ENCODE results near the gene MAST2. TPM values are rescaled to one million over a fixed set of nuclear protein-coding genes. Genes with fewer than 3 reads are reported as not detected.
"Not testable (repeated sequence)": the region's sequence is repeated elsewhere in the genome, so short reads cannot be mapped to it uniquely, and the experiment has no call there.

MAST2 gene
- total RNA-seq, 1 donor from 2014 or later: 22.0 TPM

DNA sequence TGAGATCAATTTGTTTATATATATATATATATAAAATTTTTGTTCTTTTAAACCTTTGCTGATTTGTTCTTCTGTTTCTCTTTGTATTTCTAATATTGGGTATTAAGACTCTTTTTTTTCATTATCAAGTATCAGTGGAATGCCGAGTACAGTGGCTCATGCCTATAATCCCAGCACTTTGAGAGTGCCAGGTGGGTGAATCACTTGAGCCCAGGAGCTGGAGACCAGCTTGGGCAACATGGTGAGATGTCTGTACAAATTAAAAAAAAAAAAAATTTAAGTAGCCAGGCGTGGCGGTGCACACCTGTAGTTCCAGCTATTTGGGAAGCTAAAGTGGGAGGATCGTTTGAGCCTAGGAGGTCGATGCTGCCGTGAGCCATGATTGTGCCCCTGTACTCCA, 67.1 kb downstream of the MAST2 start:
- Histone ChIP-seq H3K27me3 (no peaks in the 10 kb centered on the region), H3K4me3 (no peak overlapping the region), H3K4me1 (no peaks in the 10 kb centered on the region), H3K9me3 (no peaks in the 10 kb centered on the region), H3K27ac (no peak overlapping the region), H3K36me3 (no peaks in the 10 kb centered on the region)
- intact Hi-C loops (cut with DNase I): no loop called here
- no peak for ATAC-seq
- TF ChIP-seq CTCF (IDR thresholded peaks at IDR 0.05): no peak
- no peak for DNase-seq

GRCh38 chr1:45872173-45872801, 68.9 kb downstream of the MAST2 start:
- H3K4me1 ChIP-seq; H3K9me3 ChIP-seq; H3K27ac ChIP-seq; DNase-seq; ATAC-seq; intact Hi-C loops (cut with DNase I); H3K27me3 ChIP-seq; H3K4me3 ChIP-seq; H3K36me3 ChIP-seq: not testable (repeated sequence)

DNA sequence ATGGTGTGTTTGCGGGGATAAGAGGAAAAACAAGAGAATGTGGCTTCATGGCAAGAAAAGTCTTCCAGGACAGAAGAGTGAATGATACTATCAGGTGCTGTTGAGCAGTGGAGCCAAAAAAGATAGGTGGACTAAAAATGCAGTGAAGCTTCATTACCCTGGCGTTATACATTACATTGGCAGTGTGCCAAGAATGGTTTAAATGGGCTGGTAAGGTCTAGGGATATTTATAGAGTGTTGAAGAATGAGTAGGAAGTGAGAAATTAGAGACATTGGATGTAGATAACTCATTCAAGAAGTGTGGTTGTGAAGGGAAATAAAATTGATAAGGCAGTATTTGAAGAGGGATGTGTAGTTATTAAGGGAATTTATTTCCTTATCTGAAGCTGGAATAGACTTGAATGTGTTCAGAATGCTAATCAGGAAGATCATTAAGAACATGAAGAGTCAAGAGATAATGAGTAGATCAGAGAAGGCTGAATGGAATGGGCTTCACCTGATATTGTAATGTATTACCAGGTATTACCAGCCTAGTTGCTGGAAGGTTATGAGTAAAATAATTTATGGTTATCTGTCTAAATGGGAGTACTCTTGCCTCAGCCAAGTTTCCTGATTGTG, 72.7 kb downstream of the MAST2 start:
- H3K4me3 ChIP-seq: no peak overlapping the region
- H3K27ac ChIP-seq: no peak overlapping the region
- ATAC-seq (no peak), DNase-seq (no peak)
- intact Hi-C loops (cut with DNase I): no loop called here
- no peaks in the 10 kb centered on the region for H3K36me3 ChIP-seq
- H3K4me1 ChIP-seq: no peaks in the 10 kb centered on the region
- H3K9me3 ChIP-seq: no peaks in the 10 kb centered on the region
- TF ChIP-seq CTCF (IDR thresholded peaks at IDR 0.05): no peak
- no peaks in the 10 kb centered on the region for H3K27me3 ChIP-seq

DNA sequence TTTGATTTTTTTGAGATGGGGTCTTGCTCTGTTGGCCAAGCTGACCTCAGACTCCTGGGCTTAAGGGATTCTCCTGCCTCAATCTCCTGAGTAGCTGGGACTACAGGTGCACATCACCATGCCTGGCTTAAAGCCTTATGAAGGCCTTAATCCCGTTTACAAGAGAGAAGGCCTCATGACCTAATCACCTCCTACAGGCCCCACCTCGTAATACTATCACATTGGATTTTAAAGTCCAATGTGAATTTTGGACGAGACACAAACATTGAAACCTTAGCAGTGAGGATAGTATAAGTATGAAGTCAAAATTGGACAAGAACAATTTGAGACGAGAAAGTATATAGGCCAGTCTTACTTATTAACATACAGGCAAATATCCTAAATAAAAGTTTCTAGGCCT, 73.9 kb downstream of the MAST2 start:
- H3K4me3 ChIP-seq: no peak overlapping the region
- H3K27ac ChIP-seq: no peak overlapping the region
- no peaks in the 10 kb centered on the region for H3K27me3 ChIP-seq
- no peaks in the 10 kb centered on the region for H3K4me1 ChIP-seq
- DNase-seq (no peak), ATAC-seq (no peak)
- H3K9me3 ChIP-seq: no peaks in the 10 kb centered on the region
- intact Hi-C loops (cut with DNase I): no loop called here
- no peak for TF ChIP-seq CTCF (IDR thresholded peaks at IDR 0.05)
- H3K36me3 ChIP-seq: no peaks in the 10 kb centered on the region

DNA sequence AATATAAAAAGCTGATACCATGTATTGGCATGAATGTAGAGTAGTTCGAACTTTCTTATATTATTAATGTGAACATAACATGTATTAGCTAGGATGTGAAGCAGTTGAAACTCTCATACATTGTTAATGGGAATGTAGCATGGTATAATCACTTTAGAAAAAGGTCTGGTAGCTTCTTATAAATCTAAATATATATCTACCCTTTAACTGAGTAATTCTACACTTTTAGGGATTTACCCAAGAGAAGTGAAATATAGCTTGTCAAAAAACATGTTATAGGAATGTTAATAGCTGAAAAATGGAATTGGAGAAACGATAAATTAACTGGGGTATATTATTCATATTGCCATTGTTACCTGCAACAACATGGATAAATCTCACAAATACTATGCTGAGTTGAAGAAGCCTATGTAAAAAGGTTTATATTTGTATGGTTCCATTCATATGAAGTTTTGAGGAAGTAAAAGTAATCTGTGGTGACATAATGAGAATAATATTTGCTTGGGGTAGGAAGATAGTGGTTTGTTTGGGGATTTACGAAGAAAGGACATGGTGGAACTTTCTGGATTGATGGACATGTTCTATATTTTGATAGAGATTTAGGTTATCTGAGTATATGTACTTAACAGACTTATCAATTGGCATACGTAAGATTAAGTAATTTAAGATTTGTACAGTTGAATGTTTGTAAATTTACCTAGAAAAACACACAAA, 76.6 kb downstream of the MAST2 start:
- TF ChIP-seq CTCF (IDR thresholded peaks at IDR 0.05): no peak
- DNase-seq (no peak), ATAC-seq (no peak)
- Histone ChIP-seq H3K9me3 (no peaks in the 10 kb centered on the region), H3K27me3 (no peaks in the 10 kb centered on the region), H3K4me1 (no peaks in the 10 kb centered on the region), H3K36me3 (no peaks in the 10 kb centered on the region), H3K27ac (no peak overlapping the region), H3K4me3 (no peak overlapping the region)
- intact Hi-C loops (cut with DNase I): no loop called here

DNA sequence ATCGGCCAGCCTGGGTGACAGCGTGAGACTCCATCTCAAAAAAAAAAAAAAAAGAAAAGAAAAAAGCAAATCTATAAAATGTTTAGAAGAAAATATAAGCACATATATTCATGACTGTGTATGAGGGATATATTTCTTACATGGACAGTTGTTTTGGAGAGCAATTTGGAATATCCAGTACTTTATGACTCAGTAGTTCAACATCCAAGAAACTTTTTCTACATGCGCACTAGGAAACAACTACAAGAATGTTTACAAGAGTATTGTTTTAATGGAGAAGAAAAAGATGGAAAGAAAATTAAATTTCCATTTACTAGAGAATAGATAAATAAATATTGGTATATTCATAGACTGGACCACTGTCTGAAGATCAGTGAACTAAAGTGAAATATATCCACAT, 77.5 kb downstream of the MAST2 start:
- no peak overlapping the region for H3K4me3 ChIP-seq
- DNase-seq: no peak
- no peak for ATAC-seq
- H3K27ac ChIP-seq: no peak overlapping the region
- no peak for TF ChIP-seq CTCF (IDR thresholded peaks at IDR 0.05)
- no peaks in the 10 kb centered on the region for H3K27me3 ChIP-seq
- H3K9me3 ChIP-seq: no peaks in the 10 kb centered on the region
- H3K36me3 ChIP-seq: no peaks in the 10 kb centered on the region
- no peaks in the 10 kb centered on the region for H3K4me1 ChIP-seq
- intact Hi-C loops (cut with DNase I): no loop called here
